KMS-11 (cell line): ENCODE measurements around the gene SLC25A28.

Experiments
- H2AFZ ChIP-seq: fragments of 200-600 bp; sonication (generic); 2 replicates; pipeline ENCODE4 v1.6.1; 2016; ENCODE audit warnings: antibody characterized with exemption, mixed run types, low read depth
- H3K27ac ChIP-seq: fragments of 200-600 bp; sonication (generic); 2 replicates; pipeline ENCODE4 v1.6.1; 2016; ENCODE audit warnings: mild to moderate bottlenecking, mixed run types
- H3K27me3 ChIP-seq: fragments of 200-600 bp; sonication (generic); 2 replicates; pipeline ENCODE4 v1.6.1; 2017; ENCODE audit warnings: mild to moderate bottlenecking, low read depth, mixed run types, moderate library complexity; ENCODE audit not compliant: insufficient read depth
- H3K36me3 ChIP-seq: fragments of 200-600 bp; sonication (generic); 2 replicates; pipeline ENCODE4 v1.6.1; 2017; ENCODE audit warnings: mild to moderate bottlenecking, mixed run types; ENCODE audit not compliant: insufficient read depth
- H3K4me1 ChIP-seq: fragments of 200-600 bp; sonication (generic); 2 replicates; pipeline ENCODE4 v1.6.1; 2016; ENCODE audit warnings: mild to moderate bottlenecking, low read depth, mixed run types; ENCODE audit not compliant: poor library complexity, severe bottlenecking
- H3K4me2 ChIP-seq: fragments of 200-600 bp; sonication (generic); 2 replicates; pipeline ENCODE4 v1.7.0; 2016; ENCODE audit warnings: mild to moderate bottlenecking, mixed run types
- H3K4me3 ChIP-seq: fragments of 200-600 bp; sonication (generic); IDR thresholded peaks from 2 replicates; pipeline ENCODE4 v1.6.1; 2017; ENCODE audit warnings: low read depth, low read length, mixed read lengths; ENCODE audit not compliant: insufficient read depth
- H3K79me2 ChIP-seq: fragments of 200-600 bp; sonication (generic); 2 replicates; pipeline ENCODE4 v1.6.1; 2016; ENCODE audit warnings: low read depth, mixed run types; ENCODE audit not compliant: insufficient read depth
- H3K9ac ChIP-seq: fragments of 200-600 bp; sonication (generic); 2 replicates; pipeline ENCODE4 v1.6.1; 2016; ENCODE audit warnings: mild to moderate bottlenecking, mixed run types
- H4K20me1 ChIP-seq: fragments of 200-600 bp; sonication (generic); 2 replicates; pipeline ENCODE4 v1.6.1; 2016; ENCODE audit warnings: mild to moderate bottlenecking, mixed run types; ENCODE audit not compliant: insufficient read depth
- TF ChIP-seq, protein P1 (sequence below): fragments of 200-600 bp; sonication (generic); conservative IDR thresholded peaks from 2 replicates; pipeline ENCODE4 v1.6.1; 2017; ENCODE audit warnings: low read depth, mild to moderate bottlenecking, antibody characterized with exemption, low read length, moderate library complexity, mixed read lengths

SLC25A28 gene

DNA sequence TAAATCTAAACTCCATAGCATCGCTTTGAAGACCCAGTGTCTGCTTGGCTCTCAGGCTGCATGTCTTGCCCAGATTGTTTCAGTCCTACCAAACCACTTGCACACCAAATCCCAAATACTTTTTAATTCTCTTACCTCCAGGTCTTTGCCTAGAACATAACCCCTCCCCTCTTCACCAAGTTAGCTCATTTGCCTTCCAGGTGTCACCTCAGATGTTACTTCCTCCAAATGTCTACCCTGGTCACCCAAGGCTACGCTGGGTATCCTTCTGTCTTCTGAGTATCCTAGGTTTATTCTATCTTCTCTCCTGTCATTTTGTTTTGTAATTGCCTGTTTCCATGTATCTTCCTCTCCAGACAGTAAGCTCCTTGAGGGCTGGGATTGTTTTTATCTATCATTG lies 11.1 kb downstream of the SLC25A28 start:
- Histone ChIP-seq H3K79me2 (no peaks in the 10 kb centered on the region), H2AFZ (no peak overlapping the region), H3K27ac (no peak overlapping the region), H4K20me1 (no peaks in the 10 kb centered on the region), H3K9ac (no peak overlapping the region), H3K27me3 (no peaks in the 10 kb centered on the region), H3K4me1 (peaks cover 6% of the 10 kb centered on the region), H3K4me2 (no peak overlapping the region), H3K4me3 (no peak overlapping the region), H3K36me3 (no peaks in the 10 kb centered on the region)
- TF ChIP-seq, protein P1, sequence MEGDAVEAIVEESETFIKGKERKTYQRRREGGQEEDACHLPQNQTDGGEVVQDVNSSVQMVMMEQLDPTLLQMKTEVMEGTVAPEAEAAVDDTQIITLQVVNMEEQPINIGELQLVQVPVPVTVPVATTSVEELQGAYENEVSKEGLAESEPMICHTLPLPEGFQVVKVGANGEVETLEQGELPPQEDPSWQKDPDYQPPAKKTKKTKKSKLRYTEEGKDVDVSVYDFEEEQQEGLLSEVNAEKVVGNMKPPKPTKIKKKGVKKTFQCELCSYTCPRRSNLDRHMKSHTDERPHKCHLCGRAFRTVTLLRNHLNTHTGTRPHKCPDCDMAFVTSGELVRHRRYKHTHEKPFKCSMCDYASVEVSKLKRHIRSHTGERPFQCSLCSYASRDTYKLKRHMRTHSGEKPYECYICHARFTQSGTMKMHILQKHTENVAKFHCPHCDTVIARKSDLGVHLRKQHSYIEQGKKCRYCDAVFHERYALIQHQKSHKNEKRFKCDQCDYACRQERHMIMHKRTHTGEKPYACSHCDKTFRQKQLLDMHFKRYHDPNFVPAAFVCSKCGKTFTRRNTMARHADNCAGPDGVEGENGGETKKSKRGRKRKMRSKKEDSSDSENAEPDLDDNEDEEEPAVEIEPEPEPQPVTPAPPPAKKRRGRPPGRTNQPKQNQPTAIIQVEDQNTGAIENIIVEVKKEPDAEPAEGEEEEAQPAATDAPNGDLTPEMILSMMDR = no peak

DNA sequence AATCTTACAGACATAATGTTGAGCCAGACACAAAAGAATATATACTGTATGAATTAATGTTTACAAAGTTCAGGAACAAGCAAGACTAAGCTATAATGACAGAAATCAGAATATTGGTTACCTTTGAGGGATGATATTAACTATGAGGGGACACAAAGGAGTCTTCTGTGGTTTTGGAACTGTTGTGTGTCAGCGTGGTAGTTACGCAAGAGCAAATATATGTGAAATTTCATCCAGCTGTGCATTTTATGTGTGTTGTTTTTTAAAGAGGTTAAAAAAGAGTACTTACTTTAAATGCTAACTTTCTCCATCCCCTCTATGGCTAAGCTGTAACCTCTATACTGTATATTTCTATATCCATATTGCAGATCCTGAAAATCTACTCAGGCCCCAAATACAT lies 14.9 kb downstream of the SLC25A28 start:
- H3K79me2 ChIP-seq = no peaks in the 10 kb centered on the region
- H3K9ac ChIP-seq = no peak overlapping the region
- H4K20me1 ChIP-seq = no peaks in the 10 kb centered on the region
- H2AFZ ChIP-seq = no peak overlapping the region
- H3K4me1 ChIP-seq = no peaks in the 10 kb centered on the region
- no peaks in the 10 kb centered on the region for H3K27me3 ChIP-seq
- H3K27ac ChIP-seq = no peak overlapping the region
- TF ChIP-seq, protein P1 = no peak
- H3K4me3 ChIP-seq = no peak overlapping the region
- H3K36me3 ChIP-seq = no peaks in the 10 kb centered on the region
- no peak overlapping the region for H3K4me2 ChIP-seq

DNA sequence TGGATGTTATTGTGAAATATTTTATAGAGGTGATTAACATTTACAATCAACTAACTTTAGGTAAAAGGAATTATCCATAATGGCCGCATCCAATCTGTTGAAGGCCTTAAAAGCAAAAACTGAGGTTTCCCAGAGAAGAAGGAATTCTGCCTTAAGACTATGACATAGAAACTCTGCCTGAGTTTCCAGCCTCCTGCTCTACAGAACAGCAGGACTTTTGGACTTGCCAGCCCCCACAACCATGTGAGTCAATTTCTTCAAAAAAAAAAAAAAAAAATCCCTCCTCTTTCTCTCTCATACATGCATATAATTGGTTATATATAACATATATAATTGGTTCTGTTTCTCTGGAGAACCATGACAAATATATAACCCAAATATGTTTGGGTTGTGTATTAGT lies 15.4 kb downstream of the SLC25A28 start:
- TF ChIP-seq, protein P1 = no peak
- no peaks in the 10 kb centered on the region for H4K20me1 ChIP-seq
- no peak overlapping the region for H3K4me3 ChIP-seq
- no peak overlapping the region for H3K4me2 ChIP-seq
- H3K4me1 ChIP-seq = no peaks in the 10 kb centered on the region
- H3K36me3 ChIP-seq = no peaks in the 10 kb centered on the region
- no peak overlapping the region for H3K9ac ChIP-seq
- H3K79me2 ChIP-seq = no peaks in the 10 kb centered on the region
- H2AFZ ChIP-seq = no peak overlapping the region
- H3K27me3 ChIP-seq = no peaks in the 10 kb centered on the region
- H3K27ac ChIP-seq = no peak overlapping the region

DNA sequence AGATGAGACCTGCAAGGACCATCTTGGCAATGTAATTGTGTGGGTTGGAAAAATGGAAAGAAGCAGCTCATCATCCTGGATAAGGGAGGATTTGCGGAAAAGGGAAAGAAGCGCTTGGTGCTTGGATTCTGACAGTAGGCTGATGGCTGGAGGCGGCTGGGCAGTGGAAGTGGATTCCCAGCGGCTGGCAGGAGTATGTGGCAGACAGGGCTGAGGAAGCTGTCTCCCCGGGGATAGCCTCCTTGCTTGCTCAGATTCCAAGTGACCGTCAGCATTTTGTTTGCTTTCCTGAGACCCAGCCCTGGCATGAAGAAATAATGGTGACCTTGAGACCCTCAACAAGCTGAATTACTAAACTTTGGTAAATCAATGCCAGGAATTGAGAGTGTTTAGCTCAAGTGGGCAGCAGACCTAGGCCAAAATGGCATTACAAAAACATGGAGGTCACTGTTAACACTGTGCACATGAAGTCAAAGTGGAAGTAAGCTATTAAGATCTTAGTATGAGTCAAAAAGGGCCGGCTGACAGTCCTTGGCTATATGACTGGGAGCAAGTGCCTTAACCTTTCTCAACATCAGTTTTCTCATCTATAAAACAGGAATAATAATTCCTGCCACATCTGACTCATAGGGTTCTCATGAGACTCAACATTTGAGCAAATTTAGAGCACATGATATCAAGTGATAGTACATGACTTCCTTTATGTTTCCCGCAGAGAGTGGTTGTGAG lies 21.3 kb downstream of the SLC25A28 start:
- Histone ChIP-seq H3K4me2 (no peak overlapping the region), H2AFZ (no peak overlapping the region)

More for the DNA sequence above, 21.3 kb downstream of the SLC25A28 start:
- Histone ChIP-seq H3K4me3 (no peak overlapping the region), H4K20me1 (no peaks in the 10 kb centered on the region), H3K36me3 (no peaks in the 10 kb centered on the region), H3K79me2 (no peaks in the 10 kb centered on the region), H3K27ac (no peak overlapping the region), H3K9ac (no peak overlapping the region), H3K4me1 (no peaks in the 10 kb centered on the region), H3K27me3 (no peaks in the 10 kb centered on the region)
- TF ChIP-seq, protein P1 = no peak
